ENCODE data around the gene TRPM8.
A peak's percentile ranks its signal among the peaks of the same experiment; 100 is the strongest.

TRPM8 gene

DNA sequence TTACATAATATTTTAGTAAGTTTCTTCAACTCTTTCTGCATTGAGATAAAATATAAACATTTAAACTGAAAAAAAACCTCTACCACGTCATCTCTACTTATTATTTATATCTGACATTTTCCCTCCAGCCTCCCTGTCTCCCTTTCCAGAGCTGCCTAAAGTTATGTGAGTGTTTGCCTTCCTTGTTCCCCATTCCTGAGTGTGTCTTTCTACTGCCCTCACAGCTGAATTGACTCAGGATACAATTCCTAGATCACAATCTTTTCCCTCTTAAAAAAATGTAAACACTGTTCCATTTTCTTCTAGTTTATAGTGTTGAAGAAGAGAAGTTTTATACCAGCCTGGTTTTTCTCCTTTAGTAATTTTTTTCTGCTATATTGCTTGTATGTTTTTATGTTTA is 5.3 kb downstream of the TRPM8 start:
- Histone ChIP-seq H3K4me1 (ENCODE audit: insufficient read depth, insufficient read length) (peaks cover 4% of the 10 kb centered on the region), H3K9me3 (ENCODE audit: insufficient read depth, low read length) (no peaks in the 10 kb centered on the region), H3K36me3 (ENCODE audit: insufficient read depth, insufficient read length, low read length) (no peaks in the 10 kb centered on the region), H3K27me3 (ENCODE audit: insufficient read depth, insufficient read length) (no peaks in the 10 kb centered on the region), H3K9ac (ENCODE audit: insufficient read length, low read depth) (no peak overlapping the region), H3K4me3 (ENCODE audit: insufficient read length, low read depth) (no peak overlapping the region)
- no peak for DNase-seq (ENCODE audit: low read depth, low spot score)
- TF ChIP-seq ZNF274 (IDR thresholded peaks at IDR 0.05; ENCODE audit: low read depth, low read length) (no peak), YY1 (IDR thresholded peaks at IDR 0.05; ENCODE audit: insufficient read depth, insufficient read length) (no peak), SUZ12 (IDR thresholded peaks at IDR 0.05; ENCODE audit: extremely low read depth, insufficient read depth, insufficient read length) (no peak)

DNA sequence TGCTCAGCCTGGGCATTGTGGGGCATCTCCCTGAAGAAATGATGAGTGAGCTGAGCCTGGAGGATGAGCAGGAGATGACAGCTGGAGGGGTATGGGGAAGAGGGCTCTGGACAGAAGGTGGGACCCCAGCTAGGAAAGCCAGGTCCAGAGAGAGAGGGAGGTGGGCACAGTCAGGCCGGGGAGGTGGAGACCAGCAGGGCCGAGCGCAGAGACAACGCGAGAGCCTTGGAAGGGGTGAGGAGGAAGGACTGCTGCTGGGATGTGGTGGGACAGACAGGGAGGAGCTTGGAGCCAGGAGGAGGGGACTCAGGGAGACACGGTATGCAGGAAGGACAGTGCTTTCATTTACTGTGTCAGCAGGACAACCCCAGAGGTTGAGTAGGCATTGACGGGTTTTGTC is 8.2 kb downstream of the TRPM8 start:
- Histone ChIP-seq H3K36me3 (ENCODE audit: insufficient read depth, insufficient read length, low read length) (no peaks in the 10 kb centered on the region), H3K27me3 (ENCODE audit: insufficient read depth, insufficient read length) (no peaks in the 10 kb centered on the region), H3K9ac (ENCODE audit: insufficient read length, low read depth) (no peak overlapping the region), H3K4me3 (ENCODE audit: insufficient read length, low read depth) (no peak overlapping the region), H3K9me3 (ENCODE audit: insufficient read depth, low read length) (no peaks in the 10 kb centered on the region), H3K4me1 (ENCODE audit: insufficient read depth, insufficient read length) (peaks cover 9% of the 10 kb centered on the region)
- TF ChIP-seq YY1 (IDR thresholded peaks at IDR 0.05; ENCODE audit: insufficient read depth, insufficient read length) (no peak), SUZ12 (IDR thresholded peaks at IDR 0.05; ENCODE audit: extremely low read depth, insufficient read depth, insufficient read length) (no peak), ZNF274 (IDR thresholded peaks at IDR 0.05; ENCODE audit: low read depth, low read length) (no peak)
- DNase-seq (ENCODE audit: low read depth, low spot score) = no peak

DNA sequence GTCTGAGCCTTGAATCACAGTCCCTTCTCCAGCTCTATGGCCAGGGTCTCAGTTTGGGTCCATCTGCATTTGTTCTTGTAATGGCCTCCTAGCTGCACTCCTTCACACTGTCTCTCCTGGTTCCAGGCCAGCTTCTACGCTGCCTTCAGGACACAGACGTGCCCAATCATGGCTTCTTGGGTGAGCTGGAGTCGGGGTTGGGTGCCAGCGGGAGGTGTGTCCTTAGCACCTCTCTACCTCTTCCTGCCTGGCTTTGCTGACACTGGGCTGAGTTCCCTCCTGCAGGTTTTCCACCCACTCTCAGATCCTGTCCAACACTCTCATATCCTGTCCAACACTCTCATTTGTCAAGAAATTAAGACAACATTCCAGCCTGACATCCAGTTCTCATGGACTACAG is 9.6 kb downstream of the TRPM8 start:
- Histone ChIP-seq H3K9me3 (ENCODE audit: insufficient read depth, low read length) (no peaks in the 10 kb centered on the region), H3K9ac (ENCODE audit: insufficient read length, low read depth) (no peak overlapping the region), H3K36me3 (ENCODE audit: insufficient read depth, insufficient read length, low read length) (no peaks in the 10 kb centered on the region), H3K4me3 (ENCODE audit: insufficient read length, low read depth) (no peak overlapping the region), H3K4me1 (ENCODE audit: insufficient read depth, insufficient read length) (peaks cover 9% of the 10 kb centered on the region), H3K27me3 (ENCODE audit: insufficient read depth, insufficient read length) (no peaks in the 10 kb centered on the region)
- DNase-seq (ENCODE audit: low read depth, low spot score) = no peak
- TF ChIP-seq SUZ12 (IDR thresholded peaks at IDR 0.05; ENCODE audit: extremely low read depth, insufficient read depth, insufficient read length) (no peak), YY1 (IDR thresholded peaks at IDR 0.05; ENCODE audit: insufficient read depth, insufficient read length) (no peak), ZNF274 (IDR thresholded peaks at IDR 0.05; ENCODE audit: low read depth, low read length) (no peak)

DNA sequence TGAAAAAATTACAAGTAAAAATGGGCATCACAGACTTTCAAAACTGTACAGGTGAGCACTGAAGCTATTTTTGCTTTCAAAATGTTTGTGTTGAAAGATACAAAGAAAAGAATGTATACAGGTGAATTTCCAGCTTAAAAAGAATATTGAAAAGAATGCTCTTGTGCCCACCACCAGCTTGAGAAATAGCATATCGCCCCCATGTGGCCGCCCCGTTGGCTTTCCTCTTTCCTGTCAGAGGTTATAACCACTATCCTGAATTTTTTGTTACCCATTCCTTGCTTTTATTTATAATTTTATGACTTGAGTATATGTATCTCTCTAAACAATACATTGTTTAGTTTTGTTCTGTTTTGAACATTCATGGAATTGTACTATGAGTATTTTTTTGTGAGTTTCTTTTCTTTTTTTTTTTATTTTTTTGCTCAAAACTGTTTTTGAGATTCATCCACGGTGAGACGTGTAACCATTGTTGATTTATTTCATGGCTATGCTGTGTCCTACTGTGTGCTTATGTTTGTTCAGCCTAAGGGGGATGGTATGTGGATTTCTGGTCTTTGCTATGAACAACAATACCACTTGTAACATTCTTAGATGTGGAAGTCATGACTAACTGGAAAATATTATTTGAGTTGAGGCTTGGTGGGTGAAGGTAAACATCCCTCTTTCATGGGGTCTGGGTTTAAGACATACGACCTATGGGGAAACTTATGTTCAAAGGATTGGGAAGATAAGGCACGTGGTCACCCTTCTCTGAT is 11.6 kb downstream of the TRPM8 start:
- Histone ChIP-seq H3K9me3 (ENCODE audit: insufficient read depth, low read length) (no peaks in the 10 kb centered on the region), H3K27me3 (ENCODE audit: insufficient read depth, insufficient read length) (no peaks in the 10 kb centered on the region), H3K36me3 (ENCODE audit: insufficient read depth, insufficient read length, low read length) (no peaks in the 10 kb centered on the region), H3K4me1 (ENCODE audit: insufficient read depth, insufficient read length) (peaks cover 9% of the 10 kb centered on the region), H3K9ac (ENCODE audit: insufficient read length, low read depth) (peak overlapping the region; percentile 11), H3K4me3 (ENCODE audit: insufficient read length, low read depth) (no peak overlapping the region)
- TF ChIP-seq SUZ12 (IDR thresholded peaks at IDR 0.05; ENCODE audit: extremely low read depth, insufficient read depth, insufficient read length) = no peak
- TF ChIP-seq YY1 (IDR thresholded peaks at IDR 0.05; ENCODE audit: insufficient read depth, insufficient read length) = no peak
- no peak for TF ChIP-seq ZNF274 (IDR thresholded peaks at IDR 0.05; ENCODE audit: low read depth, low read length)
- peak; percentile 44 for DNase-seq (ENCODE audit: low read depth, low spot score)

DNA sequence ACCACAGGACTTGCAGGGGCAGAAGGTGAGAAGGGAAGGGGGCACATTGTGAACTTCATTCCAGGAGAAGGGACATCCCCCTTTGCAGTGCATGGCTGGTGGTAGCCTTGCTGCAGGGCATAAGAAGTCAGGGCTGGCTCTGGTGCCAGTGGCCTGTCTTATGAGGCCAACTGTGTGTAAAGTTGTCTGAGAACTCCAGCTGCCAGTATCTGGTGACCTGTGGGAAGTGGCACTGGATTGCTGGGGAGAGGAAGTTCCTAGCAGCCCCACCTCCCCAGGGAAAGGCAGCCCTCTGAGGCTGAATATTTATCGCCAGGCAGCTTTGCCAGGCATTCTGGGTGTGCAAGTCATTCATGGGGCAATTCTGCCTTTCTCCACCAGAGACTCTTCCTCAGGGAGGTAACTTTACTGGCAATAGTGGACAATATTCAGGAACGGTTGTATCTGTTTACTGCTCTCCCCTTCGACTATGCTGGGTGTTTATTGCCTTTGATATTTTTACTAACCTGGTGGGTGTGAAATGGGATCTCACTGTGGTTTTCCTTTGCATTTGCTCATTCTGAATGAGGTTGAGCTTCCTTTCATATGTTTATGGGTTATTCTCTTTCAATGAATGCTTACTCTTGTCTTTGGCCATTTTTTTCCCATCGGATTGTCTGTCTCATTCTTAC is 12.3 kb downstream of the TRPM8 start:
- no peak for TF ChIP-seq ZNF274 (IDR thresholded peaks at IDR 0.05; ENCODE audit: low read depth, low read length)
- TF ChIP-seq YY1 (IDR thresholded peaks at IDR 0.05; ENCODE audit: insufficient read depth, insufficient read length) = no peak
- no peak for TF ChIP-seq SUZ12 (IDR thresholded peaks at IDR 0.05; ENCODE audit: extremely low read depth, insufficient read depth, insufficient read length)
- Histone ChIP-seq H3K36me3 (ENCODE audit: insufficient read depth, insufficient read length, low read length) (no peaks in the 10 kb centered on the region), H3K9ac (ENCODE audit: insufficient read length, low read depth) (peak overlapping the region; percentile 11), H3K9me3 (ENCODE audit: insufficient read depth, low read length) (no peaks in the 10 kb centered on the region), H3K4me3 (ENCODE audit: insufficient read length, low read depth) (no peak overlapping the region), H3K4me1 (ENCODE audit: insufficient read depth, insufficient read length) (peaks cover 9% of the 10 kb centered on the region), H3K27me3 (ENCODE audit: insufficient read depth, insufficient read length) (no peaks in the 10 kb centered on the region)
- peak; percentile 8 for DNase-seq (ENCODE audit: low read depth, low spot score)

DNA sequence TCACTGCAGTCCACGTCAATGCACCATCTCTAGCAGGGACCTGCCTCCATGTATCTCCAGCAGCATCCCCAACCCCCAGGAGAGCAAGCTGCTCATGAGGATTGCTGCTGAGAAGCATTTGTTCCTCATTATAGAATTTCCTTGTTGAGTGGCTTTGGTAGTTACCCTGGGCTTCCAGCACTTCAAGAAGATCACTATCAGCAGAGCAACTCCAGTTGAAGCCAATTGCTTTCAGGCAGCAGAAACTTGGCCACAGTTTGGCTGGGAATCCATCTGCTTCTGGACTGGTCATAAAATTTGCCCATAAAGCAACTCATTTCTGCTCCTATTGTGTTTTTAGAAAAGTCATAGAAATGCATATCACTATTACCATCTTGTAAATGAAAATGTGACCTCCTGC is 17.4 kb downstream of the TRPM8 start:
- no peaks in the 10 kb centered on the region for H3K9me3 ChIP-seq (ENCODE audit: insufficient read depth, low read length)
- H3K4me3 ChIP-seq (ENCODE audit: insufficient read length, low read depth) = no peak overlapping the region
- H3K36me3 ChIP-seq (ENCODE audit: insufficient read depth, insufficient read length, low read length) = no peaks in the 10 kb centered on the region
- no peaks in the 10 kb centered on the region for H3K27me3 ChIP-seq (ENCODE audit: insufficient read depth, insufficient read length)
- DNase-seq (ENCODE audit: low read depth, low spot score) = no peak
- no peak overlapping the region for H3K9ac ChIP-seq (ENCODE audit: insufficient read length, low read depth)
- H3K4me1 ChIP-seq (ENCODE audit: insufficient read depth, insufficient read length) = no peaks in the 10 kb centered on the region
- TF ChIP-seq SUZ12 (IDR thresholded peaks at IDR 0.05; ENCODE audit: extremely low read depth, insufficient read depth, insufficient read length) = no peak
- no peak for TF ChIP-seq ZNF274 (IDR thresholded peaks at IDR 0.05; ENCODE audit: low read depth, low read length)
- TF ChIP-seq YY1 (IDR thresholded peaks at IDR 0.05; ENCODE audit: insufficient read depth, insufficient read length) = no peak

DNA sequence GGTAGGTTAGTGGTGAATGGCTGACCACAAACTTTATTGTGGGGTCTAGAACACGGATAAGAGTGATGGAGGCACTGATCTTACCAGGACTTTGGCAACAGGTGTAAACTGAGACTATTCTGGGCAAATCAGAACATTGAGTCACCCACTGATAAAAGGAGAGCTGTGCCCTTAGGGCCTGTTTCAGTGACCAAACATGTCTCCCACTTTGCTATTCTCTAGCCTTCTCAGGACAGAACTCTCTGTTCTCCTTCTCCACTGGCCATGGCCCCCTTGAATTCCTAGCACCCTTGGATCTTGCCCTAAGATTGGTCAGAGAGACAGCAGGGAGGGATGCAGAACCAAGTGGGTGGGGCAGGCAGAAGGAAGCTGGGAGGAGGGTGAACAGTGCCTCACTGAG is 18.3 kb downstream of the TRPM8 start:
- Histone ChIP-seq H3K4me3 (ENCODE audit: insufficient read length, low read depth) (no peak overlapping the region), H3K27me3 (ENCODE audit: insufficient read depth, insufficient read length) (no peaks in the 10 kb centered on the region), H3K36me3 (ENCODE audit: insufficient read depth, insufficient read length, low read length) (no peaks in the 10 kb centered on the region), H3K9ac (ENCODE audit: insufficient read length, low read depth) (no peak overlapping the region), H3K4me1 (ENCODE audit: insufficient read depth, insufficient read length) (no peaks in the 10 kb centered on the region), H3K9me3 (ENCODE audit: insufficient read depth, low read length) (no peaks in the 10 kb centered on the region)
- TF ChIP-seq SUZ12 (IDR thresholded peaks at IDR 0.05; ENCODE audit: extremely low read depth, insufficient read depth, insufficient read length) = no peak
- TF ChIP-seq YY1 (IDR thresholded peaks at IDR 0.05; ENCODE audit: insufficient read depth, insufficient read length) = no peak
- no peak for TF ChIP-seq ZNF274 (IDR thresholded peaks at IDR 0.05; ENCODE audit: low read depth, low read length)
- DNase-seq (ENCODE audit: low read depth, low spot score) = no peak

Measured in NT2/D1 (cell line).